Fibroblast of villous mesenchyme (primary cell): ENCODE results near the gene EFHD1. TPM values are rescaled to one million over a fixed set of nuclear protein-coding genes. Genes with fewer than 3 reads are reported as not detected.
"Not testable (repeated sequence)": the region's sequence is repeated elsewhere in the genome, so short reads cannot be mapped to it uniquely, and the experiment has no call there.

ENCODE experiments used
- DNase-seq: peaks from one replicate; pipeline ENCODE4 v3.0.0-alpha.2; 2010; ENCODE audit warnings: low read depth
- H3K4me3 ChIP-seq: 2 replicates; pipeline ENCODE4 v1.5.1; 2011; ENCODE audit warnings: low read depth, mild to moderate bottlenecking, low read length
- CTCF ChIP-seq: IDR thresholded peaks from 2 replicates; pipeline ENCODE4 v1.5.1; 2012; ENCODE audit warnings: low read depth, mild to moderate bottlenecking, low read length; ENCODE audit not compliant: insufficient read depth
- total RNA-seq: library from RNA; depleted of rRNA; stranded (reverse); fragments of >200 nt; gene quantifications from 2 replicates; pipeline ENCODE4 v1.2.3, GENCODE V29; 2012

EFHD1 gene
- total RNA-seq, 1 donor: 1.7 TPM

DNA sequence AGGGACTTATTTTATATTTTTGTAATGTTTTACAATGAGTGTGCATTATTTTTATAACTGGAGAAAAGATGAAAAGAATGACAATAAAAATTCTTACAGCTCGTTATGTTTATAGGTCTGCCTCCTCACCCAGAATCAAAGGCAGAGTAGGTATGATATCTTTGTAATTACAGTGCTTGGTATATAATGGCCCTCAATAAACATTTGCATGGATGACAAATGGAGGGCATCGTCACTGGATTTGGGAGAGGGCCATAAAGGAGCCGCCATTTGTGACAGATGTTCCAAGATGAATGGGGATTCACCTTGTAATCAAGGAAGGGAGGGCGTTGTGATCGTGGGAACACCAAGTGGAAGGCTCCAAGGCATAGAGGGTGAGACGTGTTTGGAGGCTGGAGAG, 41.1 kb downstream of the EFHD1 start:
- TF ChIP-seq CTCF: no peak
- DNase-seq: no peak
- H3K4me3 ChIP-seq: no peak overlapping the region

DNA sequence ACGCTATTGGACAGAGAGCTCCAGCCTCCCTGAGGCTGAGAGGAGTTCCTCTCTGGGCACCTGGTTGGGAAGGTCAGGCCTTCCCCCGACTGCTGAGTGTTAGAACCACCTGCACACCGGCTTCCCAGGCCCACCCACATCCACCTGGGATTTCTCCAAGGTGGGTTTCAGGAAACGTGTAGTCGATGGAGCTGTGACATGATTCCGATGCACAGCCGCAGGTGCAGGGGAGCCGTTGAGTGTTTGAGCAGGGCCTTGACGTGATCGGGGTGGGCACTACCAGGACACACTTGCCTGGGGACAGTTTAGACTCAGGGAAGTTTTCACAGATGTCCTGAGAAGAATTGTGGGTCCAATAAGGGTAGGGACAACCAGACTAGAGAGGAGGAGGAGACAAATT, 42.0 kb downstream of the EFHD1 start:
- no peak for DNase-seq
- no peak for TF ChIP-seq CTCF
- no peak overlapping the region for H3K4me3 ChIP-seq

DNA sequence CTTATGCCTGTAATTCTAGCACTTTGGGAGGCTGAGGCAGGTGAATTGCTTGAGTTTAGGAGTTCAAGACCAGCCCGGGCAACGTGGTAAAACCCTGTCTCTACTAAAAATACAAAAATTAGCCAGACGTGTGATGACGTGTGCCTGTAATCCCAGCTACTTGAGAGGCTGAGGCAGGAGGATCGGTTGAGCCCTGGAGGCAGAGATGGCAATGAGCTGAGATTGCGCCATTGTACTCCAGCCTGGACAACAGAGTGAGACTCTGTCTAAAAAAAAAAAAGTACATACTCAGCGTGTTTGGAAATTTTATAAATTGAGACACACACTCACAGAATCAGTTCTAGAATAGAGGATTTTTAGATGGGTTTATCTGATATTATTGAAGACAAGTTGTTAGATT, 46.6 kb downstream of the EFHD1 start:
- no peak for TF ChIP-seq CTCF
- no peak for DNase-seq

DNA sequence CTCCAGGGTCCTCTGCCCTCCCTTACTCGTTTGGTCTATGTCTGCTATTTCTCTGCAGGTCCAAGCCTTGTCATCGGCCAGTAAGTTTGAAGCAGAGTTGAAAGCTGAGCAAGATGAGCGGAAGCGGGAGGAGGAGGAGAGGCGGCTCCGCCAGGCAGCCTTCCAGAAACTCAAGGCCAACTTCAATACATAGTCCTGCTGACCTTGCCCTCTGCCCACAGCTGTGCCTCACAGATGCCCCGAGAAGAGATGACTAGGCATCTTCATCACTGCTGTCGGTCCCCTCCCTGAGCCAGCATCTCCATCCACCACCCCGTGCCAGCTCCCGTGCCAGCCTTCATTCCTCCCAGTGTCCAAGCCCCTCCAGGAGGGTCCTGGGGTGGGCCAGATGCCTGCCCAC, 48.1 kb downstream of the EFHD1 start:
- no peak for TF ChIP-seq CTCF
- no peak for DNase-seq
- no peak overlapping the region for H3K4me3 ChIP-seq

More for the DNA sequence above, 46.6 kb downstream of the EFHD1 start:
- no peak overlapping the region for H3K4me3 ChIP-seq

- no peak for DNase-seq
- no peak overlapping the region for H3K4me3 ChIP-seq
- no peak for TF ChIP-seq CTCF
Observed at GRCh38 chr2:232683368-232683767, 50.0 kb downstream of the EFHD1 start.

- not testable (repeated sequence) for DNase-seq
Observed at GRCh38 chr2:232685391-232685790, 52.0 kb downstream of the EFHD1 start.

DNA sequence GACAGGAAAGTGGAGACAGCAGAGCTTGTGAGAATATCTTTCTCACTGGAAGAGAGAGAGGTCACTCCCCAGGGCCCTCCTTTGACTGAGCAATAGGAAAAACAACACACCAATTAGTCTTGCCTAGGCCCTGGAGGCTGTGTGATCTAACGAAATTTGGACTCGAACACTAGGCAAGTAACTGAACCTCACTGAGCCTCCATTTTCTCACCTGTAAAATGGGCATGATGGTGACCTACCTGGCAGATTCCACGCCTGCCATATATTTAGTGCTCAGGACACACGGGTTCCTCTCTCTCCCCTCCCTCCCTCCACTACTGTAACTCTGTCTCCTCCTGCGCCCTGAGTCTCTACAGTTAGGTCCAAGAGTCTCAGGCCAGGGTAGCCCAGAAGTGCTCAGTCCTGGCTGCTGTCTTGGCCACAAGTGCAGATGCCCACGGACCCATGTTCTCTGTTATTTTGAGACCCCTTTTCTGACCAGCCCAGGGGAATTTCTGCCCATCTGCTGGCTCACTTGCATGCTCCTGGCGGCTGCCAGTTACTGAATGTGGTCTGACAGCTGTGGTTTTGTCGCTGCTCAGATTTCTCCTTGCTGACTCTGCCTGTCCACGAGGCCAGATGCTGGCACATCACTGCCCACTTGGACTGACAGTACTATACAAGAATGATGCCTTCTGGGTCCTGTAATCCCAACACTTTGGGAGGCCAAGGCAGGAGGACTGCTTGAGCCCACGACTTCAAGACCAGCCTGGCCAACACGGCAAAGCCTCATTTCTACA, 54.2 kb downstream of the EFHD1 start:
- no peak overlapping the region for H3K4me3 ChIP-seq
- no peak for DNase-seq
- no peak for TF ChIP-seq CTCF

More at GRCh38 chr2:232685391-232685790, 52.0 kb downstream of the EFHD1 start:
- H3K4me3 ChIP-seq: not testable (repeated sequence)
